Heart left ventricle (tissue), 16 donors: ENCODE results near the gene TBC1D21. TPM values are rescaled to one million over a fixed set of nuclear protein-coding genes. Genes with fewer than 3 reads are reported as not detected.
A peak's percentile ranks its signal among the peaks of the same experiment; 100 is the strongest.

Experiments
- ATAC-seq, 4 donors: fragments of 200-7000 bp; cut with Tn5 transposase; one replicate each; pipeline ENCODE4 v1.9.1; 2020 to 2022; ENCODE audit warnings: moderate library complexity in 4 of 4, mild to moderate bottlenecking in 3 of 4, moderate number of reproducible peaks in 1 of 4
- DNase-seq, 5 donors: peaks; one replicate each; pipeline ENCODE4 v3.0.0-alpha.2; 2020
- H3K27ac ChIP-seq, 12 donors: fragments of 200-600 bp; sonication (generic) in 4 of 12; one replicate each; pipeline versions ENCODE4 v1.5.0 to v1.8.0; 2016 to 2022; ENCODE audit warnings: mild to moderate bottlenecking in 2 of 12
- H3K27me3 ChIP-seq, 9 donors: fragments of 200-600 bp; sonication (generic) in 2 of 9; one replicate each; pipeline versions ENCODE4 v1.5.1 to v1.8.0; 2016 to 2022; ENCODE audit warnings: mild to moderate bottlenecking in 3 of 9
- H3K36me3 ChIP-seq, 9 donors: fragments of 200-600 bp; sonication (generic) in 2 of 9; one replicate each; pipeline versions ENCODE4 v1.5.0 to v1.8.0; 2018 to 2022; ENCODE audit warnings: mild to moderate bottlenecking in 2 of 9
- H3K4me1 ChIP-seq, 12 donors: fragments of 200-600 bp; sonication (generic) in 4 of 12; one replicate each; pipeline versions ENCODE4 v1.5.0 to v1.8.0; 2016 to 2022; ENCODE audit warnings: mild to moderate bottlenecking in 3 of 12
- H3K4me3 ChIP-seq, 12 donors: fragments of 200-600 bp; sonication (generic) in 4 of 12; one replicate each; pipeline versions ENCODE4 v1.5.0 to v1.8.0; 2017 to 2022; ENCODE audit warnings: mild to moderate bottlenecking in 9 of 12, moderate library complexity in 4 of 12
- H3K9me3 ChIP-seq, 12 donors: fragments of 200-600 bp; sonication (generic) in 4 of 12; one replicate each; pipeline versions ENCODE4 v1.5.0 to v1.8.0; 2016 to 2022; ENCODE audit warnings: mild to moderate bottlenecking in 1 of 12
- POLR2A ChIP-seq, 2 donors: fragments of 450-650 bp; IDR thresholded peaks; one replicate each; pipeline ENCODE4 v1.6.1; 2017; ENCODE audit warnings: antibody characterized with exemption in 2 of 2, mild to moderate bottlenecking in 2 of 2, moderate library complexity in 2 of 2
- WGBS, 4 donors: extraction: QIAGEN DNeasy Blood & Tissue Kit in 2 of 4; methylation state at CpG; one replicate each; pipeline versions ENCODE4 v1.1.5 to v1.1.7; 2013 to 2018; 5-methylcytosine and 5-hydroxymethylcytosine counted together
- intact Hi-C, 10 donors: fragments of 100-400 bp; cut with DNase I; formaldehyde crosslinking; loops; one replicate each; pipeline versions ENCODE4 v1.11.1 to v1.14.2; 2022
- polyA plus RNA-seq, 2 donors: library from polyadenylated mRNA; stranded (reverse); fragments of 200-250 nt; gene quantifications; one replicate each; pipeline ENCODE4 v1.2.3, GENCODE V29; 2013
- total RNA-seq, 9 donors: library from RNA; depleted of rRNA in 2 of 9; stranded (reverse); fragments of >200 nt in 2 of 9; fragmentation: NEBNext Ultra II Directional in 3 of 9; extraction: Animal tissue kit (Norgen Biotek cat#: 25700) in 3 of 9; gene quantifications; one replicate each; pipeline versions ENCODE4 v1.1.0 to v1.2.4, GENCODE V29; 2016 to 2023
- TF ChIP-seq, protein P1 (sequence below), 12 donors: fragments of 200-600 bp; sonication (generic) in 4 of 12; IDR thresholded peaks; one replicate each; pipeline versions ENCODE4 v1.5.0 to v1.8.0; 2018 to 2022; ENCODE audit warnings: antibody characterized with exemption in 12 of 12, mild to moderate bottlenecking in 5 of 12
- donor health status: ischemic (EF 13 %, LVEDD 7.1; RV severe dilation, severe dysfunction).
- donor health status: healthy with polysubstance abuse.
- donor health status: DM: no; HTN: yes; CAD: no.
- donor health status: DM: no; HTN: no; CAD: no.
- donor health status: ischemic (EF 25% LVEDD 6.9; RV normal size, moderate dysfunction).
- donor health status: ischemic (EF 25% LVEDD 5.7; RV mildly dilated, moderate dysfunction).
- donor health status: healthy.
- donor health status: DM: yes; HTN: yes; CAD: no.
- donor health status: ischemic (EF 35%, LVEDD 5.7; RV mildly dilated, moderate dysfunction).
- donor health status: nonischemic (EF 11% LVEDD 7.7; RV severe dilation, severe dysfunction).
- donor health status: DM: yes; HTN: yes; CAD: no.
- donor health status: PGD.
- donor health status: ischemic (EF 29% LVEDD 5.4; RV normal size, mild dysfunction).
- donor health status: nonischemic (EF 23%, LVEDD 6.1; RV moderate dilation, normal function).

TBC1D21 gene
- total and polyA plus RNA-seq, 11 donors: not detected

DNA sequence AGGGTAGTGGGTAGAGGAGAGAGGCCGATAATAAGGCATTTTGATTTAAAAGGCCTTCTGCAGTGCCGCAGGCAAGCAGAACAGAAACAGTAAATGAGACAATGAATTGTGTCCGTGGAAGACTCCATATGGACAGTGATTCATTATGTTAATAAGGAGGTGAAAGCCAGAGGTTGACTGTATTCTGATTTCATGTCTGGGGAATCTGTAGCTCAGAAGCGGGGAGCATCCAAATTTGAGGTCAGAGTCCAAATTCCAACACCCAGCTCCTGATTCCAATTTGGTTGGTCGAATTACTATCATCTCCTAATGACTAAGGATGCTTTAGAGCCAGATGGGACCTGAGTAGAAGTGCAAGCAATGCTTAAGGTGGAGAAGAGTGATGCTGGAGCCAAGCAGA lies 1.0 kb upstream of the TBC1D21 start:
- no peak for DNase-seq
- intact Hi-C loops: loop anchor here in 7 of 10 donors (5.0 to 10.0 kb wide), 6 partner anchors 35 to 128 kb away; partner anchors contain the start of gene INSYN1 (in 1 of the 7)
- Histone ChIP-seq H3K9me3 (no peaks in the 10 kb centered on the region), H3K4me1 (peaks cover 0 to 23% (median 8%) of the 10 kb centered on the region in 12 donors), H3K27ac (no peak overlapping the region), H3K36me3 (no peaks in the 10 kb centered on the region), H3K4me3 (no peak overlapping the region), H3K27me3 (peaks cover 0 to 8% (median 0%) of the 10 kb centered on the region in 9 donors)
- TF ChIP-seq, protein P1, sequence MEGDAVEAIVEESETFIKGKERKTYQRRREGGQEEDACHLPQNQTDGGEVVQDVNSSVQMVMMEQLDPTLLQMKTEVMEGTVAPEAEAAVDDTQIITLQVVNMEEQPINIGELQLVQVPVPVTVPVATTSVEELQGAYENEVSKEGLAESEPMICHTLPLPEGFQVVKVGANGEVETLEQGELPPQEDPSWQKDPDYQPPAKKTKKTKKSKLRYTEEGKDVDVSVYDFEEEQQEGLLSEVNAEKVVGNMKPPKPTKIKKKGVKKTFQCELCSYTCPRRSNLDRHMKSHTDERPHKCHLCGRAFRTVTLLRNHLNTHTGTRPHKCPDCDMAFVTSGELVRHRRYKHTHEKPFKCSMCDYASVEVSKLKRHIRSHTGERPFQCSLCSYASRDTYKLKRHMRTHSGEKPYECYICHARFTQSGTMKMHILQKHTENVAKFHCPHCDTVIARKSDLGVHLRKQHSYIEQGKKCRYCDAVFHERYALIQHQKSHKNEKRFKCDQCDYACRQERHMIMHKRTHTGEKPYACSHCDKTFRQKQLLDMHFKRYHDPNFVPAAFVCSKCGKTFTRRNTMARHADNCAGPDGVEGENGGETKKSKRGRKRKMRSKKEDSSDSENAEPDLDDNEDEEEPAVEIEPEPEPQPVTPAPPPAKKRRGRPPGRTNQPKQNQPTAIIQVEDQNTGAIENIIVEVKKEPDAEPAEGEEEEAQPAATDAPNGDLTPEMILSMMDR (IDR thresholded peaks at IDR 0.05): no peak
- TF ChIP-seq POLR2A (IDR thresholded peaks at IDR 0.05): no peak
- WGBS, 4 donors: 81 to 85% (median 83%) methylated on average over 5 of the region's 5 CpGs
- no peak for ATAC-seq

DNA sequence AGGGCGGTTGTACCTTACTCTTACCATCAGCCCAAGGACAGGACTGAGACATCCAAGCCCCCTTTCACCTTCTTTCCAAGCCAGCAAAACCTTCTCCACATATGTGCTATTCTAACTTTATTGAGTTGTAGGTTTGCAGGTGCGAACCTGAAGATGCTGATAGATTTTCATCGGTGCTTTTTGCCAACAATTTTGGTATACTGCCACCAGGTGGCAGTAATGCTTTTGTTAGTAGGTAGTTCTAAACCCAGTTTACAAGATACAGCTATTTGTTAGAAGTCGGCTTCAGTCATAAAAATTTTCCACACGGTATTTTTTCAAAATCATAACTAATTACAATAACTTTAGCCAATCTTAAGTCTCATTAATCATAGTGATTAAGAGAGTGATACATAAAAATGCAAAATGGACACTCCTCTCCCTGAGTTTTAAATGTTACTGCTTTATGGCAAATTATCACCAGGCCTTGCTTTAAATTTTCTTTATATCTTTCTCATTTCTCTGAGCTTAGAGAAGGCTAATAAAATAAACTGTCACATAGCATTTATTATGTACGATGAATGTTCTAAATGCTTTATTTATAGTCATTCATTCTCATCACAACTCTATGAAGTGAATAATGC lies 636 bp downstream of the TBC1D21 start:
- no peaks in the 10 kb centered on the region for H3K9me3 ChIP-seq
- no peak overlapping the region for H3K27ac ChIP-seq
- no peak overlapping the region for H3K4me3 ChIP-seq
- H3K27me3 ChIP-seq: peaks cover 0 to 8% (median 0%) of the 10 kb centered on the region in 9 donors
- TF ChIP-seq POLR2A (IDR thresholded peaks at IDR 0.05): no peak
- TF ChIP-seq, protein P1 (IDR thresholded peaks at IDR 0.05): peak; percentile 59 to 73 (median 70)
- 39 to 41% (median 40%) methylated on average over 6 of the region's 6 CpGs for WGBS, 4 donors
- intact Hi-C loops: loop anchor here in 9 of 10 donors (1.0 to 10.0 kb wide), 10 partner anchors 33 to 129 kb away; partner anchors contain the start of gene INSYN1 (in 1 of the 9)
- ATAC-seq (no peak), DNase-seq (no peak)
- peaks cover 0 to 21% (median 8%) of the 10 kb centered on the region in 12 donors for H3K4me1 ChIP-seq
- H3K36me3 ChIP-seq: no peaks in the 10 kb centered on the region

DNA sequence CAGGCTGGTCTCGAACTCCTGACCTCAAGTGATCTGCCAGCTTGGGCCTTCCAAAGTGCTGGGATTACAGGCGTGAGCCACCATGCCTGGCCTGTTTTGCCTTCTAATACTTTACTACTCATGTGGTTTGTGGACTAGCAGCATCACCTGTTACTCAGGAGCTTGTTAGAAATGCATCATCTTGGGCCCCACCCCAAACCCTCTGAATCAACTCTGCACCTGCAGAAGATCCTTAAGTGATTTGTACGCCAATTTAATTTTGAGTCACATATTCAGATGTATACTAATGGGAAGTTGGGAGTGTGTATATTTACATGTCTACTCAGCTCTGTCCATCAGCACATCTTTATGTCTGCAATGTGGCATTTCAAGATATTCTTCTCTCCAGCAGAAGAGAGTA lies 6.1 kb downstream of the TBC1D21 start:
- WGBS, 4 donors: 60 to 84% (median 72%) methylated on average over 3 of the region's 3 CpGs
- no peak for TF ChIP-seq POLR2A (IDR thresholded peaks at IDR 0.05)
- TF ChIP-seq, protein P1 (IDR thresholded peaks at IDR 0.05): no peak
- no peaks in the 10 kb centered on the region for H3K4me1 ChIP-seq
- no peak overlapping the region for H3K27ac ChIP-seq
- H3K27me3 ChIP-seq: peaks cover 0 to 15% (median 0%) of the 10 kb centered on the region in 9 donors
- no peaks in the 10 kb centered on the region for H3K36me3 ChIP-seq
- ATAC-seq: no peak
- H3K9me3 ChIP-seq: no peaks in the 10 kb centered on the region
- H3K4me3 ChIP-seq: no peak overlapping the region
- intact Hi-C loops: loop anchor here in 3 of 10 donors (10.0 kb wide), 2 partner anchors 85 to 135 kb away; no protein-coding TSS in a partner anchor
- DNase-seq: no peak

DNA sequence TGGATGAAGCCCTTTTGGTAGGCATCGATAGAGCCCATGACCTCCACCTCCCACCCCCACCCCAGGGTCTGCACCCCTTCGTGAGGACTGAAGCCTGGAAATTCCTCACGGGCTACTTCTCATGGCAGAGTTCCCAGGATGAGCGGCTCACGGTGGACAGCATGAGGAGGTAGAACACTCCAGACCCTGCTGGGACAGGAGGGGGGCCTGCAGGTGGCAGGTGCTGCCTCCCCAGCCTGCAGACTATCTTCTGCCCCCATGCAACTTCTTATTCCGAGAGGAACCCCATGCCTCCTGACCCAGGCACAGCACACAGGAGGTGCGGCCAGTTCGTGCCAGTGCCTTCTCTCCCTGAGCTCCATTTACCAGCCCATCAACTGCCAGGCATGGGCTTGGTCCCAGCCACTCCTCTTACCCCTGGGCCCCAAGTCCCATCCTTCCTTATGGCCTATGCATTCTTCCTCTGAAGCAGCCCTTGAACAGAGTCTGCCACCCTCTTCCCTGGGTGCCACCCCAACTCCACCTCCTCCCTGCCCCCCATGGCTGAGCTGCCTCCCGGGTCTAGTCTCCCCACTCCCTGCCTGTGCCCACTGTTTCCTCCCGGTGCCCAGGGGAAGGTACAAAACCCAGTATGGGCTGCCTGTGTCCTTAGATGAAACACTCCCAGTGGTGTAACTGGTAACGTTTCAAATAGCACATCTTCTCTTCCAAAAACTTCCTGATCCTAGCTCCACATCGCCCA lies 8.4 kb downstream of the TBC1D21 start:
- no peak overlapping the region for H3K27ac ChIP-seq
- ATAC-seq: no peak
- no peak overlapping the region for H3K4me3 ChIP-seq
- H3K36me3 ChIP-seq: no peaks in the 10 kb centered on the region
- WGBS, 4 donors: 78 to 82% (median 79%) methylated on average over 12 of the region's 12 CpGs
- intact Hi-C loops: no loop called here
- no peaks in the 10 kb centered on the region for H3K9me3 ChIP-seq
- H3K4me1 ChIP-seq: no peaks in the 10 kb centered on the region
- H3K27me3 ChIP-seq: peaks cover 0 to 14% (median 0%) of the 10 kb centered on the region in 9 donors
- no peak for DNase-seq
- TF ChIP-seq, protein P1 (IDR thresholded peaks at IDR 0.05): no peak
- TF ChIP-seq POLR2A (IDR thresholded peaks at IDR 0.05): no peak
